Peyer's patch (tissue), 4 donors: ENCODE measurements around the gene CDH23.

Source experiments
- CTCF ChIP-seq, 6 experiments: fragments of 450-650 bp in 4 of 6; fragments of 200-600 bp in 2 of 6; sonication (generic) in 1 of 6; IDR thresholded peaks; one replicate each; pipeline ENCODE4 v1.5.1; 2017 to 2019; ENCODE audit warnings: antibody characterized with exemption in 6 of 6, mild to moderate bottlenecking in 3 of 6, moderate library complexity in 1 of 6
- POLR2A ChIP-seq, 2 donors: fragments of 450-650 bp; IDR thresholded peaks; one replicate each; pipeline ENCODE4 v1.5.1; 2017; ENCODE audit warnings: antibody characterized with exemption in 2 of 2, mild to moderate bottlenecking in 2 of 2, moderate library complexity in 2 of 2

- TF ChIP-seq CTCF (IDR thresholded peaks at IDR 0.05) (no peak), POLR2A (IDR thresholded peaks at IDR 0.05) (no peak)
Observed at GRCh38 chr10:71394926-71395562, 1.7 kb upstream of the CDH23 start.
